ENCODE measurements around the gene CAMTA1.

CAMTA1 gene

GRCh38 chr1:7177438-7178146 lies 392.3 kb downstream of the CAMTA1 start:
- H3K4me2 ChIP-seq (ENCODE audit: low read depth, low read length, poor library complexity, severe bottlenecking) = no peak overlapping the region
- H3K4me3 ChIP-seq (ENCODE audit: insufficient read depth, low read length, poor library complexity, severe bottlenecking) = no peak overlapping the region
- H4K20me1 ChIP-seq (ENCODE audit: low read depth, low read length) = no peaks in the 10 kb centered on the region
- no peak overlapping the region for H3K27ac ChIP-seq (ENCODE audit: low read depth, low read length)
- no peaks in the 10 kb centered on the region for H3F3A ChIP-seq (ENCODE audit: insufficient read depth)
- H3K36me3 ChIP-seq (ENCODE audit: low read length) = no peaks in the 10 kb centered on the region
- no peaks in the 10 kb centered on the region for H3K27me3 ChIP-seq (ENCODE audit: low read length)
- no peaks in the 10 kb centered on the region for H3K79me2 ChIP-seq (ENCODE audit: insufficient read depth, low read length)
- H3K9ac ChIP-seq (ENCODE audit: low read length) = no peak overlapping the region
- H3K9me2 ChIP-seq (replicated peaks; ENCODE audit: insufficient read depth, low read length) = no peaks in the 10 kb centered on the region
- no peaks in the 10 kb centered on the region for H3K9me3 ChIP-seq (ENCODE audit: insufficient read depth, low read length)
- no peak overlapping the region for H2AFZ ChIP-seq (ENCODE audit: low read depth, low read length, severe bottlenecking)
- no peak for TF ChIP-seq CTCF (IDR thresholded peaks at IDR 0.05; ENCODE audit: insufficient read depth, low read length, poor library complexity, severe bottlenecking)
- TF ChIP-seq EZH2phosphoT487 (conservative IDR thresholded peaks at IDR 0.05; ENCODE audit: low read length) = no peak

- Histone ChIP-seq H3K9me3 (ENCODE audit: insufficient read depth, low read length) (no peaks in the 10 kb centered on the region), H2AFZ (ENCODE audit: low read depth, low read length, severe bottlenecking) (no peak overlapping the region), H4K20me1 (ENCODE audit: low read depth, low read length) (no peaks in the 10 kb centered on the region), H3K9ac (ENCODE audit: low read length) (no peak overlapping the region), H3K27ac (ENCODE audit: low read depth, low read length) (no peak overlapping the region), H3K9me2 (replicated peaks; ENCODE audit: insufficient read depth, low read length) (no peaks in the 10 kb centered on the region), H3K4me2 (ENCODE audit: low read depth, low read length, poor library complexity, severe bottlenecking) (no peak overlapping the region), H3K36me3 (ENCODE audit: low read length) (no peaks in the 10 kb centered on the region), H3K79me2 (ENCODE audit: insufficient read depth, low read length) (no peaks in the 10 kb centered on the region), H3F3A (ENCODE audit: insufficient read depth) (no peaks in the 10 kb centered on the region), H3K4me3 (ENCODE audit: insufficient read depth, low read length, poor library complexity, severe bottlenecking) (no peak overlapping the region), H3K27me3 (ENCODE audit: low read length) (no peaks in the 10 kb centered on the region)
- no peak for TF ChIP-seq CTCF (IDR thresholded peaks at IDR 0.05; ENCODE audit: insufficient read depth, low read length, poor library complexity, severe bottlenecking)
- TF ChIP-seq EZH2phosphoT487 (conservative IDR thresholded peaks at IDR 0.05; ENCODE audit: low read length) = no peak
These were observed 393.1 kb downstream of the CAMTA1 start for GRCh38 chr1:7178336-7178735.

DNA sequence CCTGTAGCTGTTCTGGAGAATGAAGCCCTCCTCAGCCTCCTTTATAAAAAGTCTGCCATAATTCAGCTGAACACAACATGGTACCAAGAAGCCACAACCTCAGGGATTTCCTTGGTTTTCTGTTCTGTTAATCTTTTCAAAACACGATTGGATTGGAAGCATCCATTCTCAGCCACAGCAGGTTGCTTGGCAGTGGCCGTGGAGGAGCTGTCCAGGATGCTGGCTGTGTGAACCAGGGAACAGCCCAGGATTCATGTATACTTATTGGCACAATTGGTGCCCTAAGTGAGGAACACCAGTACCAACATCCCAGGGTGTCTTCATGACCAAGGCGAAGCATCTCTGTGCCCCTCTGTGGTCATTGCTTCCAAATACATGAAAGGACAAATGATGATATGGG lies 393.5 kb downstream of the CAMTA1 start:
- TF ChIP-seq CTCF (IDR thresholded peaks at IDR 0.05; ENCODE audit: insufficient read depth, low read length, poor library complexity, severe bottlenecking) (no peak), EZH2phosphoT487 (conservative IDR thresholded peaks at IDR 0.05; ENCODE audit: low read length) (no peak)
- Histone ChIP-seq H3K4me3 (ENCODE audit: insufficient read depth, low read length, poor library complexity, severe bottlenecking) (no peak overlapping the region), H3K27me3 (ENCODE audit: low read length) (no peaks in the 10 kb centered on the region), H4K20me1 (ENCODE audit: low read depth, low read length) (no peaks in the 10 kb centered on the region), H3K4me2 (ENCODE audit: low read depth, low read length, poor library complexity, severe bottlenecking) (no peak overlapping the region), H3K9me3 (ENCODE audit: insufficient read depth, low read length) (no peaks in the 10 kb centered on the region), H3K9ac (ENCODE audit: low read length) (no peak overlapping the region), H3K79me2 (ENCODE audit: insufficient read depth, low read length) (no peaks in the 10 kb centered on the region), H3K36me3 (ENCODE audit: low read length) (no peaks in the 10 kb centered on the region), H2AFZ (ENCODE audit: low read depth, low read length, severe bottlenecking) (no peak overlapping the region), H3K27ac (ENCODE audit: low read depth, low read length) (no peak overlapping the region), H3F3A (ENCODE audit: insufficient read depth) (no peaks in the 10 kb centered on the region), H3K9me2 (replicated peaks; ENCODE audit: insufficient read depth, low read length) (no peaks in the 10 kb centered on the region)

Data from SU-DHL-6 (cell line).